Activated CD4-positive, alpha-beta T cell treated with anti-CD3 and anti-CD28 coated beads, Interleukin-2, Interleukin-6, amounts not matched to agents 100 ng/mL and 50 ng/mL, durations not matched to agents 16 hours and 8 hours (primary cell): Measurements from ENCODE around the gene CXCL8.

Experiments used
- DNase-seq: peaks from one replicate; pipeline ENCODE4 v3.0.0-alpha.2; 2020

Gene CXCL8

GRCh38 chr4:73718375-73719373, 21.7 kb upstream of the CXCL8 start:
- peak; percentile 64 for DNase-seq

- DNase-seq = no peak
Observed at GRCh38 chr4:73721435-73721834, 18.9 kb upstream of the CXCL8 start.

- no peak for DNase-seq
Observed at GRCh38 chr4:73721909-73722308, 18.5 kb upstream of the CXCL8 start.

GRCh38 chr4:73723023-73723422, 17.3 kb upstream of the CXCL8 start:
- DNase-seq = no peak

- no peak for DNase-seq
Observed at GRCh38 chr4:73723928-73724327, 16.4 kb upstream of the CXCL8 start.

GRCh38 chr4:73725510-73725909, 14.9 kb upstream of the CXCL8 start:
- no peak for DNase-seq

GRCh38 chr4:73725985-73726384, 14.4 kb upstream of the CXCL8 start:
- no peak for DNase-seq

GRCh38 chr4:73727685-73728084, 12.7 kb upstream of the CXCL8 start:
- no peak for DNase-seq

GRCh38 chr4:73728091-73728741, 12.2 kb upstream of the CXCL8 start:
- no peak for DNase-seq

- peak; percentile 38 for DNase-seq
Observed at GRCh38 chr4:73729534-73730165, 10.7 kb upstream of the CXCL8 start.

- no peak for DNase-seq
Observed at GRCh38 chr4:73730292-73730691, 10.1 kb upstream of the CXCL8 start.

GRCh38 chr4:73730867-73731266, 9.5 kb upstream of the CXCL8 start:
- no peak for DNase-seq

- DNase-seq = peak; percentile 20
Observed at GRCh38 chr4:73731968-73732610, 8.3 kb upstream of the CXCL8 start.

GRCh38 chr4:73732759-73733431, 7.5 kb upstream of the CXCL8 start:
- no peak for DNase-seq

- DNase-seq = no peak
Observed at GRCh38 chr4:73734530-73735001, 5.8 kb upstream of the CXCL8 start.

GRCh38 chr4:73735231-73735630, 5.1 kb upstream of the CXCL8 start:
- peak; percentile 55 for DNase-seq

GRCh38 chr4:73741031-73741749, 821 bp downstream of the CXCL8 start:
- DNase-seq = no peak

GRCh38 chr4:73741750-73742489, 1.6 kb downstream of the CXCL8 start:
- no peak for DNase-seq

GRCh38 chr4:73742490-73743160, 2.3 kb downstream of the CXCL8 start:
- no peak for DNase-seq

GRCh38 chr4:73743281-73743680, 2.9 kb downstream of the CXCL8 start:
- no peak for DNase-seq
